Lung (tissue), 12 donors: ENCODE results near the gene MEAK7. TPM values are rescaled to one million over a fixed set of nuclear protein-coding genes. Genes with fewer than 3 reads are reported as not detected.
A peak's percentile ranks its signal among the peaks of the same experiment; 100 is the strongest.

Source experiments
- ATAC-seq: fragments of 200-7000 bp; cut with Tn5 transposase; one replicate; pipeline ENCODE4 v1.9.1; 2020; ENCODE audit warnings: moderate number of reproducible peaks; ENCODE audit not compliant: insufficient read depth, low FRiP score
- DNase-seq, 3 donors: peaks; one replicate each; pipeline ENCODE4 v3.0.0-alpha.2; 2013 to 2017
- H3K27ac ChIP-seq, 2 donors: one replicate each; pipeline ENCODE4 v1.5.1; 2013; ENCODE audit warnings: mild to moderate bottlenecking in 2 of 2, moderate library complexity in 2 of 2, control low read depth in 1 of 2, inconsistent platforms in 1 of 2, low read depth in 1 of 2, low read length in 1 of 2
- H3K27me3 ChIP-seq, 3 donors: one replicate each; pipeline ENCODE4 v1.5.1; 2013; ENCODE audit warnings: low read length in 2 of 3; ENCODE audit not compliant: control insufficient read depth in 3 of 3, insufficient read depth in 3 of 3
- H3K36me3 ChIP-seq, 4 donors: one replicate each; pipeline ENCODE4 v1.5.1; 2013; ENCODE audit warnings: low read length in 4 of 4, mild to moderate bottlenecking in 1 of 4, moderate library complexity in 1 of 4; ENCODE audit not compliant: control insufficient read depth in 4 of 4, insufficient read depth in 4 of 4
- H3K4me1 ChIP-seq, 5 donors: one replicate each; pipeline ENCODE4 v1.5.1; 2013; ENCODE audit warnings: low read length in 5 of 5, mild to moderate bottlenecking in 2 of 5, moderate library complexity in 1 of 5; ENCODE audit not compliant: control insufficient read depth in 5 of 5, insufficient read depth in 5 of 5
- H3K4me3 ChIP-seq: one replicate; pipeline ENCODE4 v1.5.1; 2013; ENCODE audit warnings: mild to moderate bottlenecking, control low read depth, moderate library complexity
- H3K9ac ChIP-seq, 2 donors: one replicate each; pipeline ENCODE4 v1.5.1; 2013; ENCODE audit warnings: low read length in 2 of 2, control low read depth in 1 of 2; ENCODE audit not compliant: insufficient read depth in 1 of 2
- H3K9me3 ChIP-seq, 4 donors: one replicate each; pipeline ENCODE4 v1.5.1; 2013; ENCODE audit warnings: low read length in 3 of 4, mild to moderate bottlenecking in 1 of 4, moderate library complexity in 1 of 4; ENCODE audit not compliant: control insufficient read depth in 4 of 4, insufficient read depth in 3 of 4
- CTCF ChIP-seq: IDR thresholded peaks from 2 replicates; pipeline ENCODE4 v1.5.1; 2012; ENCODE audit warnings: mild to moderate bottlenecking; ENCODE audit errors: control extremely low read depth, extremely low read depth
- WGBS, 2 donors: extraction: QIAGEN DNeasy Blood & Tissue Kit; methylation state at CpG; one replicate each; pipeline ENCODE4 v1.1.7; 2013; 5-methylcytosine and 5-hydroxymethylcytosine counted together
- polyA plus RNA-seq, 2 donors: library from polyadenylated mRNA; stranded (reverse); fragments of 200-250 nt; gene quantifications; one replicate each; pipeline ENCODE4 v1.2.1, GENCODE V29; 2013
- total RNA-seq, 2 donors: library from RNA; depleted of rRNA in 1 of 2; stranded (reverse); fragments of >200 nt in 1 of 2; gene quantifications; one replicate each; pipeline ENCODE4 v1.2.1, GENCODE V29; 2014 to 2021
- donor health status: control.
- donor health status: control.
- donor health status: Bipolar disorder and iron deficiency.
- donor health status: healthy.
- donor health status: DM: yes; HTN: yes; CAD: no.

The MEAK7 gene
- total and polyA plus RNA-seq, 4 donors: 4.8 to 16.9 (median 11.2) TPM

GRCh38 chr16:84540194-84540593 lies 35.7 kb upstream of the MEAK7 start:
- Histone ChIP-seq H3K4me3 (no peak overlapping the region), H3K27ac (no peak overlapping the region), H3K4me1 (peaks cover 0 to 12% (median 0%) of the 10 kb centered on the region in 5 donors), H3K9me3 (no peaks in the 10 kb centered on the region), H3K9ac (no peak overlapping the region), H3K27me3 (no peaks in the 10 kb centered on the region), H3K36me3 (no peaks in the 10 kb centered on the region)
- ATAC-seq: no peak
- WGBS, 2 donors: 92% methylated on average over 4 of the region's 4 CpGs
- DNase-seq: no peak
- no peak for TF ChIP-seq CTCF

- WGBS, 2 donors: 96% methylated on average over 6 of the region's 6 CpGs
- no peaks in the 10 kb centered on the region for H3K27me3 ChIP-seq
- no peak for TF ChIP-seq CTCF
- no peak overlapping the region for H3K4me3 ChIP-seq
- H3K4me1 ChIP-seq: peaks cover 0 to 12% (median 0%) of the 10 kb centered on the region in 5 donors
- ATAC-seq: no peak
- DNase-seq: no peak
- H3K36me3 ChIP-seq: no peaks in the 10 kb centered on the region
- H3K9ac ChIP-seq: no peak overlapping the region
- H3K27ac ChIP-seq: peak overlapping the region in 1 of 2 donors; percentile 65
- no peaks in the 10 kb centered on the region for H3K9me3 ChIP-seq
Measured at GRCh38 chr16:84538222-84538840, 33.9 kb upstream of the MEAK7 start.

- 64 to 74% methylated on average over 11 of the region's 11 CpGs for WGBS, 2 donors
- Histone ChIP-seq H3K9ac (no peak overlapping the region), H3K27me3 (no peaks in the 10 kb centered on the region), H3K36me3 (no peaks in the 10 kb centered on the region), H3K27ac (peak overlapping the region in 1 of 2 donors; percentile 65), H3K4me1 (peaks cover 4 to 19% (median 5%) of the 10 kb centered on the region in 5 donors), H3K4me3 (no peak overlapping the region), H3K9me3 (no peaks in the 10 kb centered on the region)
- no peak for ATAC-seq
- TF ChIP-seq CTCF: no peak
- no peak for DNase-seq
Measured at GRCh38 chr16:84537491-84538151, 33.2 kb upstream of the MEAK7 start.
